ENCODE results near the gene HINT3. TPM values are rescaled to one million over a fixed set of nuclear protein-coding genes. Genes with fewer than 3 reads are reported as not detected.
"Not testable (repeated sequence)": the region's sequence is repeated elsewhere in the genome, so short reads cannot be mapped to it uniquely, and the experiment has no call there.

The HINT3 gene
- total RNA-seq, 1 experiment from 2014 or later: 11.7 TPM

- Histone ChIP-seq H2BK12ac (ENCODE audit: insufficient read length, low read depth, low read length) (no peak overlapping the region), H3K4me2 (ENCODE audit: insufficient read depth, insufficient read length, low read length) (no peak overlapping the region), H2BK120ac (ENCODE audit: low read depth, low read length, poor library complexity, severe bottlenecking) (no peak overlapping the region), H3K9ac (ENCODE audit: extremely low read depth, insufficient read length, low read length) (no peak overlapping the region), H2BK5ac (ENCODE audit: insufficient read length, low read length) (no peak overlapping the region), H2BK15ac (ENCODE audit: low read depth, low read length) (no peak overlapping the region), H4K91ac (ENCODE audit: insufficient read length, low read depth, low read length) (no peak overlapping the region), H4K5ac (ENCODE audit: insufficient read length, low read depth, low read length) (no peak overlapping the region), H4K8ac (replicated peaks; ENCODE audit: insufficient read length, low read depth, low read length) (no peak overlapping the region), H3K27me3 (ENCODE audit: insufficient read depth, low read length) (no peaks in the 10 kb centered on the region), H4K20me1 (ENCODE audit: control insufficient read depth, insufficient read depth, insufficient read length) (peaks cover 3% of the 10 kb centered on the region), H3K27ac (ENCODE audit: insufficient read length, low read depth, low read length) (no peak overlapping the region), H3K9me3 (ENCODE audit: control insufficient read depth, low read depth, low read length) (no peaks in the 10 kb centered on the region), H3K4ac (ENCODE audit: low read depth, low read length) (no peak overlapping the region), H3K4me1 (ENCODE audit: insufficient read depth, low read length) (no peaks in the 10 kb centered on the region), H2AFZ (ENCODE audit: low read length) (no peak overlapping the region), H2BK20ac (ENCODE audit: low read depth, low read length, poor library complexity, severe bottlenecking) (no peak overlapping the region), H3K14ac (ENCODE audit: insufficient read depth, low read length) (no peak overlapping the region), H3K56ac (ENCODE audit: insufficient read length, low read depth, low read length) (no peak overlapping the region), H3K79me1 (ENCODE audit: insufficient read depth, low read depth, low read length, poor library complexity, severe bottlenecking) (no peaks in the 10 kb centered on the region), H3K18ac (ENCODE audit: insufficient read length, low read depth, low read length) (no peak overlapping the region), H3K23me2 (ENCODE audit: insufficient read length, low read depth, low read length, poor library complexity, severe bottlenecking) (no peaks in the 10 kb centered on the region), H3K79me2 (ENCODE audit: insufficient read depth, low read length) (no peaks in the 10 kb centered on the region), H3K23ac (ENCODE audit: insufficient read length, low read depth, low read length) (no peak overlapping the region), H2AK5ac (ENCODE audit: insufficient read length, low read length) (no peak overlapping the region), H3T11ph (ENCODE audit: low read length) (no peak overlapping the region)
- Mint-ChIP-seq H3K27me3 (ENCODE audit: low read depth) (no peaks in the 10 kb centered on the region), H3K4me1 (no peaks in the 10 kb centered on the region), H3K4me3 (no peak overlapping the region), H3K9me3 (no peaks in the 10 kb centered on the region), H3K36me3 (ENCODE audit: insufficient read depth in 1 of 3, low read depth in 3 of 3) (peaks cover 21 to 71% (median 70%) of the 10 kb centered on the region in 3 experiments; a peak in 6 of 7 replicates), H3K27ac (no peak overlapping the region)
- no peak for DNase-seq
- TF ChIP-seq CTCF (conservative IDR thresholded peaks at IDR 0.05): no peak
- WGBS (ENCODE audit: extremely low coverage, insufficient read length, low lambda C conversion rate): 98% methylated on average over 4 of the region's 5 CpGs
Measured at GRCh38 chr6:126020305-126021050, 63.9 kb downstream of the HINT3 start.

DNA sequence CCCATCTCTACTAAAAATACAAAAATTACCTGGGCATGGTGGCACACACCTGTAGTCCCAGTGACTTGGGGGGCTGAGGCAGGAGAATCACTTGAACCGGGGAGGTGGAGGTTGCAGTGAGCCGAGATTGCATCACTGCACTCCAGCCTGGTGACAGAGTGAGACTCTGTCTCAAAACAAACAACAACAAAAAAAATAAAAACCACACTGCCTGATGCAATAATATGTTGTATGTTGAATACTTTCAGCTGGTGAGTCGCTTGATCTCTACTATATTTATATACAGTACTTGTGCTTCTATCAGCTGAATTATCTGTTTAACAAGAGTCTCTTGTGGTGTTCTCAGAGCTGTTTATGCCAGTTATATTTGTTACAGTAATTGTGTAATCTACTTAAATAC is 66.9 kb downstream of the HINT3 start:
- H2BK120ac ChIP-seq (ENCODE audit: low read depth, low read length, poor library complexity, severe bottlenecking); H3K23ac ChIP-seq (ENCODE audit: insufficient read length, low read depth, low read length); H4K91ac ChIP-seq (ENCODE audit: insufficient read length, low read depth, low read length); DNase-seq; H3K23me2 ChIP-seq (ENCODE audit: insufficient read length, low read depth, low read length, poor library complexity, severe bottlenecking); H3K9me3 Mint-ChIP-seq; H3K27ac ChIP-seq (ENCODE audit: insufficient read length, low read depth, low read length); H3K4me1 Mint-ChIP-seq; H4K8ac ChIP-seq (replicated peaks; ENCODE audit: insufficient read length, low read depth, low read length); H2BK20ac ChIP-seq (ENCODE audit: low read depth, low read length, poor library complexity, severe bottlenecking); H2AFZ ChIP-seq (ENCODE audit: low read length); H3K27me3 Mint-ChIP-seq (ENCODE audit: low read depth); H3K4ac ChIP-seq (ENCODE audit: low read depth, low read length); H3K56ac ChIP-seq (ENCODE audit: insufficient read length, low read depth, low read length); H2BK5ac ChIP-seq (ENCODE audit: insufficient read length, low read length); H4K5ac ChIP-seq (ENCODE audit: insufficient read length, low read depth, low read length); H3T11ph ChIP-seq (ENCODE audit: low read length); H3K14ac ChIP-seq (ENCODE audit: insufficient read depth, low read length); H3K27me3 ChIP-seq (ENCODE audit: insufficient read depth, low read length); H3K79me1 ChIP-seq (ENCODE audit: insufficient read depth, low read depth, low read length, poor library complexity, severe bottlenecking); H2AK5ac ChIP-seq (ENCODE audit: insufficient read length, low read length); H2BK12ac ChIP-seq (ENCODE audit: insufficient read length, low read depth, low read length); H3K18ac ChIP-seq (ENCODE audit: insufficient read length, low read depth, low read length); H3K9ac ChIP-seq (ENCODE audit: extremely low read depth, insufficient read length, low read length); H4K20me1 ChIP-seq (ENCODE audit: control insufficient read depth, insufficient read depth, insufficient read length); H3K4me2 ChIP-seq (ENCODE audit: insufficient read depth, insufficient read length, low read length); H3K9me3 ChIP-seq (ENCODE audit: control insufficient read depth, low read depth, low read length); H3K79me2 ChIP-seq (ENCODE audit: insufficient read depth, low read length); H3K4me1 ChIP-seq (ENCODE audit: insufficient read depth, low read length); H3K4me3 Mint-ChIP-seq; H2BK15ac ChIP-seq (ENCODE audit: low read depth, low read length): not testable (repeated sequence)
- no CpG with 5 or more reads among the region's 3 CpGs for WGBS (ENCODE audit: extremely low coverage, insufficient read length, low lambda C conversion rate)
- Mint-ChIP-seq H3K27ac (peak overlapping the region in 1 of 3 experiments; percentile 72; a peak in 1 of 7 replicates), H3K36me3 (ENCODE audit: insufficient read depth in 1 of 3, low read depth in 3 of 3) (peaks cover 16 to 68% (median 66%) of the 10 kb centered on the region in 3 experiments; a peak in 6 of 7 replicates)

All from H9 (cell line).